Measurements from ENCODE around the gene PPP1R12A.
"Not testable (repeated sequence)": the region's sequence is repeated elsewhere in the genome, so short reads cannot be mapped to it uniquely, and the experiment has no call there.

Gene PPP1R12A

DNA sequence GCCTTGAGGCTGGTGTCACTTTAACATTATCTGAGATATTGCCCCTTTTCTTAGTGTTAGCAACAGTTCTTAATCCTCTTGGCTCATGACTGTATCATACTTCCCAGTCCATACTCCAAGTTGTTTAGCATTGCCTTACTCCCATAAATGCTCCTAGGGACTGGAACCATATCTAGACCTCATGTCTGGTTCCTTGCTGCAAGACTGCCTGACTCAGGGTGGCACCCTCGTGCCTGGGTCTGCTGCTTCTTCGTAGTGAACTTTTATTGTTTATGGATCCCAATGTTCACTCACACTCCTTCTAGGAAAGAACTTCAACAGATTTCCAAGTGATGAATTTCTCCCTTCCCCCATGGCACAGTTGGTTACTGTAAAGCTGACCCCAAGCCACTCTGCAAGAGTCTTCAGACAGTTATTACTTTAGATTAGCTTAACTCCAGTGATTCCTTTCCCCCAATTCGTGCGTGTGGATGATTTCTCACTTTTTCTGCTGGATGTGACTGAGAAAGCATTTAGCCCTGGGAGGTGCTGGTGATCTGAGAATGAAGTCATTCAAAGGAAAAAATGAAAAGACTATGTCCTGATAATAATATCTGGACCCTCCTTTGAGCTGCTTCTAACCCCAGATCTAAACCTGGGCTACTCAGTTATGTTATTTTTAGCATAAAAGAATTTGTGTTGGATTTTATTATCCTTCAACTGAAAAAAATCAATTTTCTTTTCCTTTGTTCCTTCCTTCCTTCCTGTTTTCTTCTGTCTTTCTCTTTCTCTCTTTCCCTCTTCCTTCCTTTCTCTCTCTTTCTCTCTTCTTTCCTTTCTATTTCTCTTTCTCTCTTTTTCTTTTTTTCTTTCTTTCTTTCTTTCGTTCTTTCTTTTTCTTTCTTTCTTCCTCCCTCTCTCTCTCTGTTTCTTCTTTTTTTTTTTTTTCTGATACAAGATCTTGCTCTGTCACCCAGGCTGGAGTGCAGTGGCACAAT, 47.5 kb upstream of the PPP1R12A start:
- H3K27ac ChIP-seq (ENCODE audit: extremely low read depth, low read depth, low read length), result no peak overlapping the region
- H3K36me3 ChIP-seq (ENCODE audit: control insufficient read depth in 2 of 2, insufficient read depth in 1 of 2, low read length in 2 of 2), result no peaks in the 10 kb centered on the region
- ChIA-PET POLR2A (no interaction called here), CTCF (interaction anchor here (0.6 to 0.7 kb wide), 4 partner anchors 32 to 1146 kb away, joined by 3 to 5 read pairs (median 4); no protein-coding TSS in a partner anchor)
- TF ChIP-seq, protein P1, sequence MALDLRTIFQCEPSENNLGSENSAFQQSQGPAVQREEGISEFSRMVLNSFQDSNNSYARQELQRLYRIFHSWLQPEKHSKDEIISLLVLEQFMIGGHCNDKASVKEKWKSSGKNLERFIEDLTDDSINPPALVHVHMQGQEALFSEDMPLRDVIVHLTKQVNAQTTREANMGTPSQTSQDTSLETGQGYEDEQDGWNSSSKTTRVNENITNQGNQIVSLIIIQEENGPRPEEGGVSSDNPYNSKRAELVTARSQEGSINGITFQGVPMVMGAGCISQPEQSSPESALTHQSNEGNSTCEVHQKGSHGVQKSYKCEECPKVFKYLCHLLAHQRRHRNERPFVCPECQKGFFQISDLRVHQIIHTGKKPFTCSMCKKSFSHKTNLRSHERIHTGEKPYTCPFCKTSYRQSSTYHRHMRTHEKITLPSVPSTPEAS (tag by site-specific recombination; IDR thresholded peaks at IDR 0.05), result no peak
- peak; percentile 80 for TF ChIP-seq ZNF366 (tag by site-specific recombination; conservative IDR thresholded peaks at IDR 0.05)
- TF ChIP-seq PRDM1 (tag by site-specific recombination; IDR thresholded peaks at IDR 0.05), result peak; percentile 74
- no peak for TF ChIP-seq FEZF1 (tag by site-specific recombination; IDR thresholded peaks at IDR 0.05)
- no peaks in the 10 kb centered on the region for H3K4me1 ChIP-seq (ENCODE audit: control insufficient read depth, insufficient read depth, low read length)
- H3K4me3 ChIP-seq (ENCODE audit: low read depth, low read length), result no peak overlapping the region
- no peaks in the 10 kb centered on the region for H3K9me3 ChIP-seq (ENCODE audit: control insufficient read depth, insufficient read depth, low read depth, low read length)

DNA sequence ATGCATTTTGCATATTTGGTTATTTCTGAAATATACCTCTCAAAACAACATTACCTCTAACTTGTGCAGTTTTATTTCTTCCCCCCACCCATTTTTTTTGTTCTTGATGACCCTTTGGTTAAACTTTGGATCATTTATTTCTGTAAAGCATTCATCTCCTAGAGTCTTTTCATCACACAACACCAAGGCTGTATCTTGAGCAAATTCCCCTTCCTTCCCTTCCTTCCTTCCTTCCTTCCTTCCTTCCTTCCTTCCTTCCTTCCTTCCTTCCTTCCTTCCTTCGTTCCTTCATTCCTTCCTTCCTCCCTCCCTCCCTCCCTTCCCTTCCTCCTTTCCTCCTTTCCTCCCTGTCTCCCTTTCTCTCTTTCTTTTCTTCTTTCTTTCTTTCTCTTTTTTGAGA, 43.8 kb upstream of the PPP1R12A start:
- Histone ChIP-seq H3K9me3 (ENCODE audit: control insufficient read depth, insufficient read depth, low read depth, low read length) (no peaks in the 10 kb centered on the region), H3K36me3 (ENCODE audit: control insufficient read depth in 2 of 2, insufficient read depth in 1 of 2, low read length in 2 of 2) (no peaks in the 10 kb centered on the region), H3K4me3 (ENCODE audit: low read depth, low read length) (no peak overlapping the region), H3K4me1 (ENCODE audit: control insufficient read depth, insufficient read depth, low read length) (no peaks in the 10 kb centered on the region), H3K27ac (ENCODE audit: extremely low read depth, low read depth, low read length) (no peak overlapping the region)
- CTCF ChIA-PET, result no interaction called here
- POLR2A ChIA-PET, result no interaction called here
- peak; percentile 61 for TF ChIP-seq ZNF366 (tag by site-specific recombination; conservative IDR thresholded peaks at IDR 0.05)
- TF ChIP-seq OSR2 (tag by site-specific recombination; IDR thresholded peaks at IDR 0.05), result no peak

DNA sequence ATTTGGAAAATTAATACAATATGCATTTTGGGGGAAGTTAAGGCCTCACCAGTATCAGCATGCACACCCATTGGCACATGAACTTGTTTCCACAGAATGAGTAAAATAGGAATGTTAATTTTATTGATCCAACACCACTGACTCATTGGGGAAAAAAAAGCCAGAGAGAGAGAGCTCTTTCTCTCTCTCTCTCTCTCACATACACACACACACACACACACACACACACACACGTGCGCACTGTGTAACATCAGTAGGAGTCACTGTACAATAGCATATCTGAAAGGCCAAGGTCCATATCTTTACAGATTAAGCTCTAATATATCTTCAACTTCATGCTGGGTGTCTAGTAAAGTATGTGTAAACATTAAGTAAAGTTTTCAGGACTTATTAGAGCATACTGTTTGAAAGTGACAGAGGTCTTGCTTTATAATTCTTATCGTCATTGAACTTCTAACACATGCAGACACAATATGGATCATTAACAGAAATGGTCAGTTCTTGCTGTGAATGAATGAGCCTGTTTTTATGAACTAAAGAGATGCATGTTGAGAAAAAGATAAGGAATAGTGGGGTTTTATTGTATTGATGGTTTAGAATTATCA, 43.1 kb upstream of the PPP1R12A start:
- H3K36me3 ChIP-seq (ENCODE audit: control insufficient read depth in 2 of 2, insufficient read depth in 1 of 2, low read length in 2 of 2); H3K9me3 ChIP-seq (ENCODE audit: control insufficient read depth, insufficient read depth, low read depth, low read length); H3K4me3 ChIP-seq (ENCODE audit: low read depth, low read length); H3K27ac ChIP-seq (ENCODE audit: extremely low read depth, low read depth, low read length); CTCF ChIA-PET; POLR2A ChIA-PET; H3K4me1 ChIP-seq (ENCODE audit: control insufficient read depth, insufficient read depth, low read length): not testable (repeated sequence)
- TF ChIP-seq, protein P1 (tag by site-specific recombination; IDR thresholded peaks at IDR 0.05), result peak; percentile 19; the same call in 1 of the 2 replicates

DNA sequence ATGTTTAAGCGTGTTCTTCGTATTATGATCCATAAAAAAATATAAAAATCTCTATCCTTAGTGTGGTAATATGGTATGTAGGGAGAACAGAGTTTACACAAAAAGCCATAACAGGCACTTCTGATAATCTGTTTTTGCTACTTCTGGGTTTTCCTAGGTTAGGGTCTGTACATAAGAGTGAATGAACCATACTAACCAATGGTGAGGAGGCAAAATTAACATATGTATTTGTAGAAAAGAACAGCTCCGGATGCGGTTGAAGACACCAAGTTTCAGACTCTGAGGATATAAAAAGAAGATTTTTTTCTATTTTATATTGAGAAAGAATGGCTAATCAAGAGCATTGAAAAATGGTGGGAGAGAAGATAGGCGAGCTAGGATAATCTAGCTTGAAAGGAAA, 40.2 kb upstream of the PPP1R12A start:
- Histone ChIP-seq H3K27ac (ENCODE audit: extremely low read depth, low read depth, low read length) (no peak overlapping the region), H3K36me3 (ENCODE audit: control insufficient read depth in 2 of 2, insufficient read depth in 1 of 2, low read length in 2 of 2) (no peaks in the 10 kb centered on the region), H3K9me3 (ENCODE audit: control insufficient read depth, insufficient read depth, low read depth, low read length) (no peaks in the 10 kb centered on the region), H3K4me1 (ENCODE audit: control insufficient read depth, insufficient read depth, low read length) (no peaks in the 10 kb centered on the region), H3K4me3 (ENCODE audit: low read depth, low read length) (no peak overlapping the region)
- POLR2A ChIA-PET, result no interaction called here
- CTCF ChIA-PET, result no interaction called here
- TF ChIP-seq GLI4 (tag by site-specific recombination; IDR thresholded peaks at IDR 0.05), result no peak
- TF ChIP-seq, protein P2, sequence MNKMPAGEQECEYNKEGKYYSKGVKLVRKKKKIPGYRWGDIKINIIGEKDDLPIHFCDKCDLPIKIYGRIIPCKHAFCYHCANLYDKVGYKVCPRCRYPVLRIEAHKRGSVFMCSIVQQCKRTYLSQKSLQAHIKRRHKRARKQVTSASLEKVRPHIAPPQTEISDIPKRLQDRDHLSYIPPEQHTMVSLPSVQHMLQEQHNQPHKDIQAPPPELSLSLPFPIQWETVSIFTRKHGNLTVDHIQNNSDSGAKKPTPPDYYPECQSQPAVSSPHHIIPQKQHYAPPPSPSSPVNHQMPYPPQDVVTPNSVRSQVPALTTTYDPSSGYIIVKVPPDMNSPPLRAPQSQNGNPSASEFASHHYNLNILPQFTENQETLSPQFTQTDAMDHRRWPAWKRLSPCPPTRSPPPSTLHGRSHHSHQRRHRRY (tag by site-specific recombination; IDR thresholded peaks at IDR 0.05), result no peak
- TF ChIP-seq GLI2 (tag by site-specific recombination; IDR thresholded peaks at IDR 0.05; ENCODE audit: borderline replicate concordance, low read depth), result no peak
- TF ChIP-seq KLF8 (tag by site-specific recombination; IDR thresholded peaks at IDR 0.05), result no peak
- TF ChIP-seq ZEB2 (tag by site-specific recombination; IDR thresholded peaks at IDR 0.05), result no peak
- TF ChIP-seq ZNF394 (tag by site-specific recombination; IDR thresholded peaks at IDR 0.05; ENCODE audit: borderline replicate concordance), result no peak
- TF ChIP-seq, protein P3, sequence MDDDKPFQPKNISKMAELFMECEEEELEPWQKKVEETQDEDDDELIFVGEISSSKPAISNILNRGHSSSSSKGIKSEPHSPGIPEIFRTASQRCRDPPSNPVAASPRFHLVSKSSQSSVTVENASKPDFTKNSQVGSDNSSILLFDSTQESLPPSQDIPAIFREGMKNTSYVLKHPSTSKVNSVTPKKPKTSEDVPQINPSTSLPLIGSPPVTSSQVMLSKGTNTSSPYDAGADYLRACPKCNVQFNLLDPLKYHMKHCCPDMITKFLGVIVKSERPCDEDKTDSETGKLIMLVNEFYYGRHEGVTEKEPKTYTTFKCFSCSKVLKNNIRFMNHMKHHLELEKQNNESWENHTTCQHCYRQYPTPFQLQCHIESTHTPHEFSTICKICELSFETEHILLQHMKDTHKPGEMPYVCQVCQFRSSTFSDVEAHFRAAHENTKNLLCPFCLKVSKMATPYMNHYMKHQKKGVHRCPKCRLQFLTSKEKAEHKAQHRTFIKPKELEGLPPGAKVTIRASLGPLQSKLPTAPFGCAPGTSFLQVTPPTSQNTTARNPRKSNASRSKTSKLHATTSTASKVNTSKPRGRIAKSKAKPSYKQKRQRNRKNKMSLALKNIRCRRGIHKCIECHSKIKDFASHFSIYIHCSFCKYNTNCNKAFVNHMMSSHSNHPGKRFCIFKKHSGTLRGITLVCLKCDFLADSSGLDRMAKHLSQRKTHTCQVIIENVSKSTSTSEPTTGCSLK (tag by site-specific recombination; IDR thresholded peaks at IDR 0.05), result no peak
- TF ChIP-seq, protein P4, sequence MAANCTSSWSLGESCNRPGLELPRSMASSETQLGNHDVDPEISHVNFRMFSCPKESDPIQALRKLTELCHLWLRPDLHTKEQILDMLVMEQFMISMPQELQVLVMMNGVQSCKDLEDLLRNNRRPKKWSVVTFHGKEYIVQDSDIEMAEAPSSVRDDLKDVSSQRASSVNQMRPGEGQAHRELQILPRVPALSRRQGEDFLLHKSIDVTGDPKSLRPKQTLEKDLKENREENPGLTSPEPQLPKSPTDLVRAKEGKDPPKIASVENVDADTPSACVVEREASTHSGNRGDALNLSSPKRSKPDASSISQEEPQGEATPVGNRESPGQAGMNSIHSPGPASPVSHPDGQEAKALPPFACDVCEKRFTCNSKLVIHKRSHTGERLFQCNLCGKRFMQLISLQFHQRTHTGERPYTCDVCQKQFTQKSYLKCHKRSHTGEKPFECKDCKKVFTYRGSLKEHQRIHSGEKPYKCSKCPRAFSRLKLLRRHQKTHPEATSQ (tag by site-specific recombination; IDR thresholded peaks at IDR 0.05), result no peak
- TF ChIP-seq ZBTB1 (tag by site-specific recombination; IDR thresholded peaks at IDR 0.05), result no peak
- TF ChIP-seq, protein P5, sequence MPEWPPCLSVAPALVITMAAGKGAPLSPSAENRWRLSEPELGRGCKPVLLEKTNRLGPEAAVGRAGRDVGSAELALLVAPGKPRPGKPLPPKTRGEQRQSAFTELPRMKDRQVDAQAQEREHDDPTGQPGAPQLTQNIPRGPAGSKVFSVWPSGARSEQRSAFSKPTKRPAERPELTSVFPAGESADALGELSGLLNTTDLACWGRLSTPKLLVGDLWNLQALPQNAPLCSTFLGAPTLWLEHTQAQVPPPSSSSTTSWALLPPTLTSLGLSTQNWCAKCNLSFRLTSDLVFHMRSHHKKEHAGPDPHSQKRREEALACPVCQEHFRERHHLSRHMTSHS (tag by site-specific recombination; IDR thresholded peaks at IDR 0.05), result no peak
- TF ChIP-seq ZNF501 (tag by site-specific recombination; IDR thresholded peaks at IDR 0.05), result no peak
